NCI-H2227 treated with DMSO at 0.1 percent for 48 hours (cell line): ENCODE data around the gene IFFO2.

Source experiments
- DNase-seq: peaks from one replicate; lab custom pipeline; 2025; lab: John Stamatoyannopoulos, UW

Gene IFFO2

DNA sequence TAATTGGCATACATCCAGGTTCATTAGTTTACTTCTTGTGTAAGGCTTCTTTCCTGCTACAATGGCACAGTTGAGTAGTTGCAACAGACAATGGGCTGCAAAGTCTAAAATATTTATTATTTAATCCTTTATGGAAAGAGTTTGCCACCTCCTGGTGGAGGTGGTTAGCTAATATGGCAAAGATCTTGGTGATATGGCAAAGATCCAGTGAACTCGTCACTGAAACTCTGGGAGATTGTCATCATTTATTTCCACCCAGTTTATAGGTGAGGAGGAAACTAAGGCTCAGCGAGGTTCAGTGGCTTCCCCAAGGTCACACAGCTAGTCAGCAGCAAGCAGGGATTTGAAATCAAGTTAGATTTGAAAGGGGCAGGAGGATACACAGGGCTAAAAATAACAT is 16.1 kb upstream of the IFFO2 start:
- no peak for DNase-seq

- no peak for DNase-seq
Measured at GRCh38 chr1:18970762-18971161, 14.3 kb upstream of the IFFO2 start.

- DNase-seq, result no peak
Measured at GRCh38 chr1:18970358-18970757, 13.9 kb upstream of the IFFO2 start.

GRCh38 chr1:18967066-18967690 is 10.7 kb upstream of the IFFO2 start:
- no peak for DNase-seq

DNA sequence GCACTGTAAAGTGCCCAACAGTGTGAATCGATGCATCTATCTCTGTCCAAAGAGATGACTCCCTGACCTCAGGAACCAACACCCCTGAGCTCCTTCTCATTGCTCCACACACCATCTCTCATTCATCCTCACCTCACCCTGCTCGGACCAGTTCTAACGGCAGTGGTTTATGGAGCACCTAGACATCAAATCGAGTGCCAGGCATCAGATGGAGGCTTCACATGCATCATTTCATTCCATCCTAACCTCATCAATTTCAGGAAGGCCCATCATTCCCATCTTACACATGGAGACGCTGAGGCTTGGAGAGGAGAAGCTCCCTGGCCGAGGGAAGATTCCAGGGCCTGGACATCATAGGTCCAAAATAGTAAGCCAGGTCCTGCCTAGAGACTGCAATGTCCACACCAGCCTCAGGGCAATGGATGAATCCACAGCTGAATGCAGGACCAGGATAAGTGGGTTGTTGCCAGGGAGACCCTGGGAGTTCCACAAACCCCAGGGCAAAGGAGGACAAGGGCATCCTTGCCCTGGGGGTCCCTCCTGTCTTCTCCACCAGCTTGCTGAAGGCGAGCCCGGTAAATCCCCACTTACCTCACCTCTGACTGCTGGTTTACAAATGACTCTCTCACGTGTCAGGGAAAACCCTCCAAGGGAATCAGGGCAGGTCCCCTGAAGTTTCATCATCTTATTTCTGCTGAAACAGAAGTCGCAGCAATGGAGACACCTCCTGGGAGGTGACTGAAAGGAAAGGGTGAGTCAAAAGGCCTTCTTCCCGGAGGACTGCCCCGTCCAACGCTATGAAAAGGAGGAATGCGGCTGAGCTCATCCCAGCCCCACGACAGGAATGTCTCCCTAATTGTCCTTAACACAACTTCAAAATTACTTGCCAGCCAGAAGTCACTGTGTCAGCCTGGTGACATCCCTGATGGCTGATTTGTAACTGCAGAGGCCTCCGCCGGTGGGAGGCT is 9.0 kb upstream of the IFFO2 start:
- DNase-seq, result no peak

- DNase-seq, result no peak
Measured at GRCh38 chr1:18963968-18964367, 7.5 kb upstream of the IFFO2 start.

DNA sequence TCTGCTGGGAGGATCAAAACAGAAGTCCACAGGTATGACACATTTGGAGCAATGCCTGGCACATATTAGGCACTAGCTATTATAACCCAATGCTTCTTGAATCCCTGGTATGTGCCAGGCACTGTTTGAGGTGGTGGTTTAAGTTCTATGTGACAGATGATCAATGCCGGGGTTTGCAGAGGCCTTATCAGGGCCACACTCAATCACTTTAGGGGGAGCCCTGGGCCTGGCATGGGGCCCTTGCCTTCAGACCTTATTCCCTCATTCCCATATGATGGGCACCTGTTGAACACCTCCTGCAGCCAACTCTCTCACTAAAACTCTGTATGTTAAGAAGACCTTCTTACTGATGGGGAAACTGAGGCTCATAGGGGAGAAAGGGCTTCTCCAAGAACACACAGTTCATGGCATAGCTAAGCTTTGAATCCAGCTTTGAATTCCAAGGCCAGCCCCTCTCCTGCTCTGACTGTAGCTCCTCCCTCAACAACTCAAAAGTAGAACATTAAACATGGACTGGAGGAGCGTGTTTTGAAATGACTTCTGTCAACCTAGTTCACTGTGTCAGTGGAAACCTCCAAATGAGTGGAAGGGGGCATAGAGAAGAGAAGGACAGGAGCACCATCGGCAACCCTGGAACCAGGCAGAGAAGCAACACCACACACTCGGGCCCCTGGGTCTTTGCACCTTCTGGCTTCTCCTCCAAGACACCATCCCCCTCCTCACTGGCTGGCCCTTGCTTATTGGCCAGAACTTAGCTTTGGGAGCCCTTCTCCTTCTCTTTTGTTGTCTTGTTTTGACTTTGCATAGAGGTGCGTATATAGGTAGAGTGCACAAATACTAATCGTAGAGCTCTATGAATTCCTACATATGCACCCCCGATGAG is 6.6 kb upstream of the IFFO2 start:
- DNase-seq, result no peak

DNA sequence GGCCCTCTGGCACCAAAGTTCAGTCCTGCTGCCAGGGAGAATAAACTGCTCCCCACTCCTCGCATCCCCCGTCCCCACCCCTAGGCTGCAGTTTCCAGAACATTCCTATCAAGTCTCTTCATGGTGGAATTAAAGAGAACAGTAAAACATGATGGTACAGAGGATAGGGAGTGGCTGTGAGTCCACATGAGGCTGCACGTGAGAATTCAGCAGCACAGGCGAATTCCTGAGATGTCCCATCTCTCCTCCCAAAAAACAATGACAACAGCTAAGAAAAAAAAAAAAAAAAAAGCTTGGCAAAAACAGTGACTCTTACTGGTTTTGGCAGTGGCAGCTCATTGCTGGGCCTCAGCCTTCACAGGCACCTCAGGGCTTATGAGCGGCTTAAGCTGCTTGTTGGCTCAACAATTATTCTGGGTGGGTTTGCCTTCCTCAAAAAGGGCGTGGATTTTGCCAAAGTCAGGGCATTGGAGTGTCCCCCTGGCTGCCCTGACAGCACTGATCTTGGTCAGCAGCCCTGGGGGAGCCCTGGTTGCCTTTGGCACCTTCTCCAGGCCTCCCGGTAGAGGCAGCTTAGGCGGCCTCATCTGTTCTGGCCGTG is 5.7 kb upstream of the IFFO2 start:
- DNase-seq, result no peak

DNA sequence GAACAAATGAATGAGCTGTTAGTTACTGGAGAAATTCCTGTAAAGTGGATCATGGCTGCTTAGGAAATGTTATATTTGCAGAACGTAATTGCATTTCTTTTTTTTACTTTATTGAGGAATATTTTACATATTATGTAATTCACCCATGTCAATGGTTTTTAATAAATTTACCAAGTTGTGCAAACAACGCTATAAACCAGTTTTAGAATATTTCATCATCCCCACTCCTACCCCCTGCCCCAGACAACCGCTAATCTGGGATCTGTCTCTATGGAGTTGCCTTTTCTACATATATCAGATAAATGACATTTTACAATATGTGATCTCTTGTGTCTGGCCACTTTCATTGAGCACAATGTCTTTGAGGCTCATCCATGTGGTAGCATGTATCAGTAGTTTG is 4.3 kb upstream of the IFFO2 start:
- DNase-seq, result no peak

DNA sequence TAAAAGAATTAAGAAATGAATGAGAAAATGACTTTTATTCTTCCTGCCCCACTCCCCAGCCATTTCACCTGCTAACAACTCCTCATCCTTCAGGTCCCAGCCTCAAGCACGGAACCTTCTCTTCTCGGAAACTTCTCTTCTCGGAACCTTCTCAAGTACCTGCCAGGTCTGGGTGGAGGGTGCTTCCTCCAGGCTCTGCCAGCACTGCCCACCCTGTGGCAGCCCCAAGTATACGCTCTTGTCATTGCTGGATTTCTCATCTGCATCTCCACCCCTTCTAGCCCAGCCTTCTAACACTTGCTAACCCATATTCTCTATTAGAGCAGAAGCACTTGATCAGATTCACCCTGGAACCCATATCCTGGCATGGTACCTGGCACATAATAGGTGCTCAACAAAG is 3.9 kb upstream of the IFFO2 start:
- DNase-seq, result no peak

- no peak for DNase-seq
Measured at GRCh38 chr1:18959591-18959990, 3.1 kb upstream of the IFFO2 start.

GRCh38 chr1:18957532-18958300 is 1.2 kb upstream of the IFFO2 start:
- DNase-seq, result no peak

- DNase-seq, result no peak
Measured at GRCh38 chr1:18957136-18957521, 653 bp upstream of the IFFO2 start.

- DNase-seq, result no peak
Measured at GRCh38 chr1:18955441-18956192, 859 bp downstream of the IFFO2 start.

DNA sequence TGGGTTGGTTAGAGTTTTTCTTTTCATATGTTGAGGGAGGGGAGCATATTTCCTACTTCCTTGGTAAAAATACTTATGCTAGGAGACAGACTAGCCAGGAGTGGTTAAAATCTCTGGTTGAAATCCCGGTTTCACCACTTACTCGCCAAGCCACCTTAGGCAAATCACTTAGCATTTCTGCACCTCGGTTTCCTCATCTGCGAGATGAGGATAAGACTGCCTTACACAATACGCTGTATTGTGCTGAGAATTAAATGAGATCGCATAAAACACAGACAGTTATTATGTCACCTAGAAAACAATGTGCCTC is 1.4 kb downstream of the IFFO2 start:
- no peak for DNase-seq

GRCh38 chr1:18954270-18955071 is 2.0 kb downstream of the IFFO2 start:
- no peak for DNase-seq

DNA sequence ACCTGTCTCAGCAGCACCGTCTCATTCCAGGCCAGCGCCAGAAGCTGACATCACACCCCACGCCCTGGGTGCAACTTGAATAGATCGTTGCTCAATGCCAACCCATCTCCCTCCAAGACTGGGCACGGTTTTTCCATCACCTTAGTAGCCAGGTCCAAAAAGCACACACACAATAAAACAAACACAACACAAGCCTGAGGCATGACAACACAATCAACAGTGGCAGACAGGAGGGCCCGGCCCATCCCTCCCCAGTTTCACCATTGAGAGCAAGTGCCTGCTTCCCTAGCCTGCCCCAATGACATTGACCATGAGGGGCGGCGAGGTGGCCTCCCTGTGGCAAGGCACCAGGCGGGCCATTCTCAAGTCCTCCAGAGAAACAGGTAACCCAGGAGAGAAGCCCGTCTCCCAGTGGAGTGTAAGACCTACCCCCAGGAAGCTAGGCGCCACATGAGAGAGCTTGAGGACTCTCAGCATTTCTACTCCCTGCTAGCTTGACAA is 2.7 kb downstream of the IFFO2 start:
- DNase-seq, result no peak

GRCh38 chr1:18951818-18952391 is 4.6 kb downstream of the IFFO2 start:
- no peak for DNase-seq

GRCh38 chr1:18951416-18951815 is 5.1 kb downstream of the IFFO2 start:
- no peak for DNase-seq
